Ascending aorta (tissue), 2 donors: ENCODE measurements around the gene CAPN9. TPM values are rescaled to one million over a fixed set of nuclear protein-coding genes. Genes with fewer than 3 reads are reported as not detected.

ENCODE experiments used
- DNase-seq, 2 donors: peaks; one replicate each; pipeline ENCODE4 v3.0.0-alpha.2; 2019; ENCODE audit warnings: low spot score in 2 of 2
- H3K27ac ChIP-seq, 2 donors: fragments of 200-600 bp; sonication (generic); one replicate each; pipeline ENCODE4 v1.5.1; 2016 to 2017; ENCODE audit warnings: mild to moderate bottlenecking in 1 of 2
- H3K27me3 ChIP-seq: fragments of 200-600 bp; sonication (generic); one replicate; pipeline ENCODE4 v1.5.1; 2017
- H3K36me3 ChIP-seq, 2 donors: fragments of 200-600 bp; sonication (generic); one replicate each; pipeline ENCODE4 v1.5.1; 2016
- H3K4me1 ChIP-seq, 2 donors: fragments of 200-600 bp; sonication (generic); one replicate each; pipeline ENCODE4 v1.5.1; 2016 to 2017; ENCODE audit warnings: mild to moderate bottlenecking in 1 of 2
- H3K4me3 ChIP-seq, 2 donors: fragments of 200-600 bp; sonication (generic); one replicate each; pipeline ENCODE4 v1.5.1; 2016 to 2017; ENCODE audit warnings: mild to moderate bottlenecking in 1 of 2
- H3K9me3 ChIP-seq, 2 donors: fragments of 200-600 bp; sonication (generic); one replicate each; pipeline ENCODE4 v1.5.1; 2016
- intact Hi-C: fragments of 100-400 bp; cut with DNase I; formaldehyde crosslinking; loops from one replicate; pipeline ENCODE4 v1.15.1; 2023
- total RNA-seq: library from RNA; depleted of rRNA; stranded (reverse); fragments of >200 nt; gene quantifications from one replicate; pipeline ENCODE4 v1.1.0, GENCODE V29; 2016
- TF ChIP-seq, protein P1 (sequence below), 3 experiments: fragments of 200-600 bp in 2 of 3; fragments of 450-650 bp in 1 of 3; sonication (generic) in 2 of 3; IDR thresholded peaks; one replicate each; pipeline ENCODE4 v1.5.1; 2016 to 2019; ENCODE audit warnings: antibody characterized with exemption in 3 of 3, mild to moderate bottlenecking in 1 of 3, moderate library complexity in 1 of 3

CAPN9 gene
- total RNA-seq, 1 donor from 2014 or later: not detected

DNA sequence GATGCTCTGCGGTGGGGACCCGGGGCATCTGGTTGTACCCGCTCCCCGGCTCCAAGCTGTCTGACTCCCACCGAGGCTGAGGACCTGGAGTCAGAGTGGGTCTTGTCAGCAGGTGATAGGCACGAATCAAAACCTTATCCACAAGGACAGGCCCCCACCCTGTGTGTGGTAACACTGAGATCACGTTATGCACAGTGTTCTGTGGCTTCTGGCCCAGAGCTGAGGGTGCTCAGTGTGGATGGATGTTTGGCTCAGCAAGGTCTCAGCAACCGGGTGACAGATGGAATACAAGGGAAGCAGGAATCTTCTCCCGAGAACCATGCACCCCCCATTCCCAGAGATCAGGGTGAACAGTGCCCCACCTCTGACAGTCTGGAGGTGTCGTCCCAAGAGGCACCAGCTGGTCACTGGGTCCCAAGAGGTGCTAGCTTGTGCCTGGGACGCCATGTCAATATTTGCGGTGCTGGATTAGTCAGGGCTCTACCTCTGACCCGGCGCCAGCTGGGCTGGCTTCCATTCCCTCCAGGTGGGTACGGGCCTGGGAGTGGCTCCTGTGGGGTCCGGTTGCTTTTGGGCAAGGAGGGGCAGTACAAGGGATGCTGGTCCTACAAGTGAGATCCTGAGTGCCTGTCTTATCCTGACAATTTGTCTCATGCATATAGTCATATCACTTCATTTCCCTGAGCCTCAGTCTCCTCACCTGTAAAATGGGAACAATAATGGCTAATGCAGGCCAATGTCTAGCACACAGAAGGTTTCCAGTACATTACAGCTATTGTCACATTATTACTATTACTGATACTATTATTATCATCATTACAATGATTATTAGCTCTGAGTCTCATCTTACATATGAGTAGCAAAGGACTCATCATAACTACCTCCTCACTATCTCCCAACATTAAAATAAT, 957 bp downstream of the CAPN9 start:
- DNase-seq: no peak
- Histone ChIP-seq H3K36me3 (no peaks in the 10 kb centered on the region), H3K4me3 (no peak overlapping the region), H3K27ac (no peak overlapping the region), H3K27me3 (no peaks in the 10 kb centered on the region), H3K4me1 (no peaks in the 10 kb centered on the region), H3K9me3 (no peaks in the 10 kb centered on the region)
- intact Hi-C loops: no loop called here
- TF ChIP-seq, protein P1, sequence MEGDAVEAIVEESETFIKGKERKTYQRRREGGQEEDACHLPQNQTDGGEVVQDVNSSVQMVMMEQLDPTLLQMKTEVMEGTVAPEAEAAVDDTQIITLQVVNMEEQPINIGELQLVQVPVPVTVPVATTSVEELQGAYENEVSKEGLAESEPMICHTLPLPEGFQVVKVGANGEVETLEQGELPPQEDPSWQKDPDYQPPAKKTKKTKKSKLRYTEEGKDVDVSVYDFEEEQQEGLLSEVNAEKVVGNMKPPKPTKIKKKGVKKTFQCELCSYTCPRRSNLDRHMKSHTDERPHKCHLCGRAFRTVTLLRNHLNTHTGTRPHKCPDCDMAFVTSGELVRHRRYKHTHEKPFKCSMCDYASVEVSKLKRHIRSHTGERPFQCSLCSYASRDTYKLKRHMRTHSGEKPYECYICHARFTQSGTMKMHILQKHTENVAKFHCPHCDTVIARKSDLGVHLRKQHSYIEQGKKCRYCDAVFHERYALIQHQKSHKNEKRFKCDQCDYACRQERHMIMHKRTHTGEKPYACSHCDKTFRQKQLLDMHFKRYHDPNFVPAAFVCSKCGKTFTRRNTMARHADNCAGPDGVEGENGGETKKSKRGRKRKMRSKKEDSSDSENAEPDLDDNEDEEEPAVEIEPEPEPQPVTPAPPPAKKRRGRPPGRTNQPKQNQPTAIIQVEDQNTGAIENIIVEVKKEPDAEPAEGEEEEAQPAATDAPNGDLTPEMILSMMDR (IDR thresholded peaks at IDR 0.05): no peak

DNA sequence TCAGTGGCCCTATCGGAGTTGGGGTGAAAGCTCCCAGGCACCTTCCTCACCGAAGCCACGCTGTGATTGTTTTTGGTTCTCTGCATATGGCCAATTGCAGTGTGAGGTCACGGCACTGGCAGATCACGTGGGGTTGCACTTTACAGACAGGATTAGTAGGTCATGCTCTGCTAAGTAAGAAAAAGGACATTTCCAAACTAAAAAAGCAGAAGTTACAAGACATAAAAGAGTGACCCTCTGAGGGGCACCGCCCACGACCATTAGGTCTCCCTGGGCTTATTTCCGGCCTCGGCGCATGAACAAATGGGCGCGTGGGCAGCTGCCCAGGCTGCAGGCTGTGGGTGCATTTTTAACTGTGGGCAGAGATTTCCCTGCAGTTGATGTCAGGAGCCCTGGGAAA, 2.0 kb downstream of the CAPN9 start:
- no peak for DNase-seq
- no peaks in the 10 kb centered on the region for H3K36me3 ChIP-seq
- TF ChIP-seq, protein P1 (IDR thresholded peaks at IDR 0.05): no peak

DNA sequence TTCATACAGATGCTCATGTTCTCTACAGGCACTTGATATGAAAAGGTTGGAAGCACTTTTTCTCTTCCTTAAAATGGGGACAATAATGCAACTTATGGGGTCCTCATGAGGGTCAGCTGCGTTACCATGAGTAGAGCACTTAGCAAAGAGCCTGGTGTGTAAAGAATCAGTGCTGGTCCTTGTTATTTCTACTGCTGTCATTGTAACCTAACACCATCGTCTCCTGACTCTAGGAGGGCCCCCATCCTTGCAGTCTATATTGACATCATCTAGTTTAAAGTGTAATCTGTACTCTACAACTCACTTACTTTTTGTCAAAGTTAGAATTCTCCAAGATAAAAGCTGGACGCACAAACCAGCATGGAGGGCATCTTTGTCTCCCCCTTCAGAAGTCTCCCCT, 2.4 kb downstream of the CAPN9 start:
- TF ChIP-seq, protein P1 (IDR thresholded peaks at IDR 0.05): no peak
- Histone ChIP-seq H3K4me3 (no peak overlapping the region), H3K9me3 (no peaks in the 10 kb centered on the region), H3K36me3 (no peaks in the 10 kb centered on the region), H3K4me1 (no peaks in the 10 kb centered on the region), H3K27ac (no peak overlapping the region), H3K27me3 (no peaks in the 10 kb centered on the region)
- DNase-seq: no peak
- intact Hi-C loops: no loop called here

More for the DNA sequence above, 2.0 kb downstream of the CAPN9 start:
- Histone ChIP-seq H3K27ac (no peak overlapping the region), H3K27me3 (no peaks in the 10 kb centered on the region), H3K4me3 (no peak overlapping the region), H3K9me3 (no peaks in the 10 kb centered on the region), H3K4me1 (no peaks in the 10 kb centered on the region)
- intact Hi-C loops: no loop called here

DNA sequence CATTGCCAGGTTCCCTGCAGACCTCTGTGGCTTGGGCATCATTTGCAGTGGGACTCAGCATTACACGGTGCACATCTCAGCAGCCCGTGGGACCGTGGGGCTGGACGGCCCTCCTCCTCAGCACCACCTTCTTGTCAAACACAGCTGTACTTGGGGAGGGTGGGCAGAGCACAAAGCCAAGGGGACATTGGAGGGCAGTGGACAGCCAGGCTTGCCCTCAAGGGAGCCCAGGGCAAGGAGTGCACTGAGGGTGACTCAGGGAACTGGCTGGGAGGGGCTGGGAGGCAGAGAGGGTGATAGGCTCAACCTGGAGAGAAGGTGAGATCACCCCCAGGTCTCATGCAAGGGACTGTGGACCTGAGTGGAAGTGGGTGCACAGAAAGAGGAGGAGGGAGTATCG, 3.4 kb downstream of the CAPN9 start:
- no peaks in the 10 kb centered on the region for H3K4me1 ChIP-seq
- intact Hi-C loops: no loop called here
- TF ChIP-seq, protein P1 (IDR thresholded peaks at IDR 0.05): no peak

DNA sequence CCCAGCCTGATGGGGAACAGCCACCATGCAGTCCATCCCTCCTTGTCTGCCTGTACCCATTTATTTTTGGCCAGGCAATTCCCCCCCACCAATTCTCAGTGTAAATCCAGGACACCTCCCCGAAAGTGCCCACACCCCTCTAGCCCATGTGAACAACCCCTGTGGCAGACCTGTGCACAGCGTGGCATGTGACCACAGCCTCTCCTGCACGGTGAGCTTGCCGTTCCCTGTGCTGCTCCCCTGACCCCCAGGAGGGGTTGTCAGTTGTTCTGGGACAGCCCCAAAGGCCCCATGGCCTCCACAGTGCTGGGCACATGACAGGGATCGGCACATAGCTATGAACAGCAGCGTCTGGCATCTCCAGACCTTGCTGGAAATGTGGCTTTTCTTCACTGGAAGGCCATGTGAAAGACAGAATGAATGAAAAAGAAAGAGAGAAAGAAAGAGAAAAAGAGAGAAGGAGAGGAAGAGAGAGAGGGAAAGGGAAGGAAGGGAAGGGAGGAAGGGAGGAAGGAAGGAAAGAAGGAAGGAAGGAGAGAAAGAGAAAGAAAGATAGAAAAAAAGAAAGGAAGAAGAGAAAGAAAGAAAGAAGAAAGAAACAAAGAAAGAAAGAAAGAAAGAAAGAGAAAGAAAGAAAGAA, 3.9 kb downstream of the CAPN9 start:
- no peak overlapping the region for H3K27ac ChIP-seq
- intact Hi-C loops: no loop called here
- H3K36me3 ChIP-seq: no peaks in the 10 kb centered on the region
- DNase-seq: no peak
- no peak overlapping the region for H3K4me3 ChIP-seq
- H3K27me3 ChIP-seq: no peaks in the 10 kb centered on the region
- TF ChIP-seq, protein P1 (IDR thresholded peaks at IDR 0.05): no peak
- H3K9me3 ChIP-seq: no peaks in the 10 kb centered on the region
- no peaks in the 10 kb centered on the region for H3K4me1 ChIP-seq

More for the DNA sequence above, 3.4 kb downstream of the CAPN9 start:
- H3K4me3 ChIP-seq: no peak overlapping the region
- no peak for DNase-seq
- no peaks in the 10 kb centered on the region for H3K36me3 ChIP-seq
- no peak overlapping the region for H3K27ac ChIP-seq
- no peaks in the 10 kb centered on the region for H3K27me3 ChIP-seq
- no peaks in the 10 kb centered on the region for H3K9me3 ChIP-seq
